Neural progenitor cell (in vitro differentiated cells): ENCODE results near the gene OR2A7.
"Not testable (repeated sequence)": the region's sequence is repeated elsewhere in the genome, so short reads cannot be mapped to it uniquely, and the experiment has no call there.

Source experiments
- EZH2 ChIP-seq: fragments of 200-600 bp; sonication (generic); IDR thresholded peaks from 2 replicates; pipeline ENCODE4 v1.6.1; 2017; ENCODE audit warnings: antibody characterized with exemption, mild to moderate bottlenecking, moderate library complexity
- TF ChIP-seq, protein P1 (sequence below): fragments of 200-600 bp; sonication (generic); IDR thresholded peaks from 2 replicates; pipeline ENCODE4 v1.5.1; 2017; ENCODE audit warnings: antibody characterized with exemption, mild to moderate bottlenecking

DNA sequence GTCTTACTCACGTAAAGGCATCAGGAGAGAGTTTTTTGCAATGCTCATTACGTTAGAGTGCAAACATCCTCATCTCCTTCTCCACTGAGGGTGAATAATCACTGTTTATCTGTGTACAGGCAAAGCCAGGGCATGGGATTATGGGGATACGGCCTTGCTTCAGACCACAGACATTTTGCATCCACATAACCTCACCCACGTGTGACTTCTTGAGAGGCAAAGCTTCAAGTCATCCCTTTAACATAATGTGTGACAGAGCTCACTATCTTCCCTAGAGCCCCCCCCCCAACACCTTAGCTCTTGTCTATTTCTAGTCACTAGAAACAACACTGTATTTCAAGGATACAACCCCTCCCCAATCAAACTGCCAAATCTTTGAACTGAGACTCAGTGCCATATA is 27.0 kb upstream of the OR2A7 start:
- TF ChIP-seq, protein P1, sequence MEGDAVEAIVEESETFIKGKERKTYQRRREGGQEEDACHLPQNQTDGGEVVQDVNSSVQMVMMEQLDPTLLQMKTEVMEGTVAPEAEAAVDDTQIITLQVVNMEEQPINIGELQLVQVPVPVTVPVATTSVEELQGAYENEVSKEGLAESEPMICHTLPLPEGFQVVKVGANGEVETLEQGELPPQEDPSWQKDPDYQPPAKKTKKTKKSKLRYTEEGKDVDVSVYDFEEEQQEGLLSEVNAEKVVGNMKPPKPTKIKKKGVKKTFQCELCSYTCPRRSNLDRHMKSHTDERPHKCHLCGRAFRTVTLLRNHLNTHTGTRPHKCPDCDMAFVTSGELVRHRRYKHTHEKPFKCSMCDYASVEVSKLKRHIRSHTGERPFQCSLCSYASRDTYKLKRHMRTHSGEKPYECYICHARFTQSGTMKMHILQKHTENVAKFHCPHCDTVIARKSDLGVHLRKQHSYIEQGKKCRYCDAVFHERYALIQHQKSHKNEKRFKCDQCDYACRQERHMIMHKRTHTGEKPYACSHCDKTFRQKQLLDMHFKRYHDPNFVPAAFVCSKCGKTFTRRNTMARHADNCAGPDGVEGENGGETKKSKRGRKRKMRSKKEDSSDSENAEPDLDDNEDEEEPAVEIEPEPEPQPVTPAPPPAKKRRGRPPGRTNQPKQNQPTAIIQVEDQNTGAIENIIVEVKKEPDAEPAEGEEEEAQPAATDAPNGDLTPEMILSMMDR, result not testable (repeated sequence)
- not testable (repeated sequence) for TF ChIP-seq EZH2
